D721Med (cell line): ENCODE data around the gene P4HTM.
A peak's percentile ranks its signal among the peaks of the same experiment; 100 is the strongest.

ENCODE experiments used
- DNase-seq: peaks from one replicate; pipeline ENCODE4 v3.0.0; 2011; ENCODE audit warnings: low spot score; ENCODE audit not compliant: insufficient read length
- FAIRE-seq: peaks from 2 replicates; lab custom pipeline; 2011; peaks lifted over from hg19 to GRCh38; lab: Jason Lieb, UNC
- CTCF ChIP-seq: IDR thresholded peaks from 2 replicates; pipeline ENCODE4 v1.5.1; 2012; ENCODE audit warnings: mild to moderate bottlenecking, control low read depth; ENCODE audit not compliant: insufficient read depth; ENCODE audit errors: missing control alignments

Gene P4HTM

GRCh38 chr3:49021213-49021812 is 31.3 kb downstream of the P4HTM start:
- DNase-seq = peak; percentile 85
- TF ChIP-seq CTCF = no peak
- FAIRE-seq = no peak

- TF ChIP-seq CTCF = peak; percentile 78
- FAIRE-seq (no peak), DNase-seq (peak; percentile 79)
Observed at GRCh38 chr3:49021813-49022687, 32.0 kb downstream of the P4HTM start, which contains the start of gene NDUFAF3. Gene NDUFAF3 (plus strand): TSS chr3:49022121. CDS start chr3:49022145, 24 bp downstream.

- FAIRE-seq (no peak), DNase-seq (no peak)
- TF ChIP-seq CTCF = no peak
Observed at GRCh38 chr3:49022688-49023171, 32.7 kb downstream of the P4HTM start.

- no peak for TF ChIP-seq CTCF
- FAIRE-seq (no peak), DNase-seq (no peak)
Observed at GRCh38 chr3:49023775-49024174, 33.7 kb downstream of the P4HTM start.

- no peak for FAIRE-seq
- no peak for DNase-seq
- TF ChIP-seq CTCF = no peak
Observed at GRCh38 chr3:49024449-49024848, 34.4 kb downstream of the P4HTM start.

- DNase-seq = no peak
- no peak for TF ChIP-seq CTCF
- FAIRE-seq = no peak
Observed at GRCh38 chr3:49025005-49025792, 35.2 kb downstream of the P4HTM start.
